HG03139 (cell line): ENCODE measurements around the gene CYB5D1.
"Not testable (repeated sequence)": the region's sequence is repeated elsewhere in the genome, so short reads cannot be mapped to it uniquely, and the experiment has no call there.

Source experiments
- ATAC-seq: cut with Tn5 transposase; IDR thresholded peaks from one replicate; pipeline ENCODE4 v1.9.1; 2021; ENCODE audit not compliant: unreplicated experiment

CYB5D1 gene, protein sequence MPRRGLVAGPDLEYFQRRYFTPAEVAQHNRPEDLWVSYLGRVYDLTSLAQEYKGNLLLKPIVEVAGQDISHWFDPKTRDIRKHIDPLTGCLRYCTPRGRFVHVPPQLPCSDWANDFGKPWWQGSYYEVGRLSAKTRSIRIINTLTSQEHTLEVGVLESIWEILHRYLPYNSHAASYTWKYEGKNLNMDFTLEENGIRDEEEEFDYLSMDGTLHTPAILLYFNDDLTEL

DNA sequence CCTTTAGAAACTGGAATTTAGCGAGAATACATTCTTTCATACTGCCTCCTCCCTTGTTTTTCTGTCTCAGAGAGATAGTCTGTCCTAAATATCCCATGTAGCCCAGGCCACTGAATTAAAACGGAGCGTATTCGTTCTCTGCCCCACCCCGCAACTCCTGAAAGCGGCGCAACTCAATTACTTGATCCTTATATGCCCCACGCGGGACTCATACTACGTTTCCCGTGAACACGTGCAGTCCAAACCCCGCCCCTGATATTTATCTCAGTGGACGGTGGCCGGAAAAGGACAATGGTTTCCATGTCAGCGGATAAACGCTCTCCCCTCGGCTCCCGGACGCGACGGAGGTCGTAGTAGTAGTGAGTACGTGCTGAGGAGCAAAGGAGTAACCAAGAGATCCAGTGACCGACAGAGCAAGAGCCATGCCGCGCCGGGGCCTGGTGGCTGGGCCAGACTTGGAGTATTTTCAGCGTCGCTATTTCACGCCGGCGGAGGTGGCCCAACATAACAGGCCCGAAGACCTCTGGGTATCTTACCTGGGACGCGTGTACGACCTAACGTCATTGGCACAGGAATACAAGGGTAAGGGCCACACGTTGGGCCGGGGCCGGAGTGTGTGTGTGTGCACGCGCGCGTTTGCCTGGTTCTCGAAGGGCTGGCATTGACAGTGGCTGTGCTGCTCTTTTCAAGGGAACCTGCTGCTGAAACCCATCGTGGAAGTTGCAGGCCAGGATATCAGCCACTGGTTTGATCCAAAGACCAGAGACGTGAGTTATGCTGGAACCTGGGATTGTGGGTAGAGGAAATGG, at the start of gene CYB5D1:
Gene CYB5D1 (plus strand): TSS at position 291 of the 809 bp plus-strand sequence. CDS start 132 bp downstream, at position 423.
- peak; percentile 30 for ATAC-seq

DNA sequence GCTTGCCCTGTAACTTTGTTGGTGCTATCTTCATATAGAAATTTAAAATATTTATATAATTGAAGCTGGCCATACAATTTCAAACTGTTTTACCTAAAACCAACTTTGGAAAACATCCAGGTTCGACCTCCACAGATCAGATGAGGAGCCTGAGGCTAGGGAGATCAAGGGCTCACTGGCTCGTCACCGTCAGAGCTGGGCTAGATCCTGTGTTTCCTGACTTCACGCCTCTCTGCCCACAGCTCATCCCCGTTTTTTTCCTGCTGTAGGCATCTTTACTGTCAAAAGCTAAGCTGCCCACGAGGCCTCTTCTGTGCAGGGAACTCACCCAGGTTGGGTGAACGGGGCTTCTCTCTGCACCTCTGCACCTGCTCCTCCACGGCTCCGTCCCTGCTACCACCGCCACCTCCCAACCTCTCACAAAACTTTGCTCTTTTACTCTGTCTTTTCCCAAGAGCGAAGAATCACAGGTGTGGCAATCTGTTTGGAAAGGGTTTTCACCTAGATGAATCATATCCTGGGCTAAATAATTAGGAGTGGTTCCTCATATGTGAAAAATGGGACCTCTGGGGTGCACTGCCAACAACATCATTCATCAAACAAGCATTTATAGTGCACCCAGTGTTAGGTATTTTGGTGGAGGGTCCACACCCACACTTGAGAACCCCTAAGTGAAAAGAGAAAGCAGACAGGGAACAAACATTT, 48.6 kb upstream of the CYB5D1 start:
- ATAC-seq: no peak

DNA sequence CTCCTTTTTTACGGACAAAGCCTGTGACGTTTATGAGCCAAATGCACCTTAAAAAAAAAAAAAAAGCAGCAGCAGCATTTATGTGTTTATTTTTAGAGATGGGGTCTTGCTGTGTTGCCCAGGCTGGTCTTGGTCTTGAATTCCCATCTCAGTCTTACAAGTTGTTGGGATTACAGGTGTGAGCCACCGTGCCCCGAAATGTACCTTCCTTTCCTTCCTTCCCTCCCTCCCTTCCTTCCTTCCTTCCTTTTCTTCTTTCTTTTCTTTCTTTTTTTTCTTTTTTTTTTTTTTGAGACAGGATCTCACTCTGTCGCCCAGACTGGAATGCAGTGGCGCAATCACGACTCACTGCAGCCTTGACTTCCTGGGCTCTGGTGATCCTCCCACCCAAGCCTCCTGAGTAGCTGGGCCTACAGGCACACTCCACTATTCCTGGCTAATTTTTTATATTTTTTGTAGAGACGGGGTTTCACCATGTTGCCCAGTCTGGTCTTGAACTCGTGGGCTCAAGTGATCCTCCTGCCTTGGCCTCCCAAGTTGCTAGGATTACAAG, 47.9 kb upstream of the CYB5D1 start:
- not testable (repeated sequence) for ATAC-seq

- no peak for ATAC-seq
Observed at GRCh38 chr17:7811251-7811650, 46.6 kb upstream of the CYB5D1 start.

DNA sequence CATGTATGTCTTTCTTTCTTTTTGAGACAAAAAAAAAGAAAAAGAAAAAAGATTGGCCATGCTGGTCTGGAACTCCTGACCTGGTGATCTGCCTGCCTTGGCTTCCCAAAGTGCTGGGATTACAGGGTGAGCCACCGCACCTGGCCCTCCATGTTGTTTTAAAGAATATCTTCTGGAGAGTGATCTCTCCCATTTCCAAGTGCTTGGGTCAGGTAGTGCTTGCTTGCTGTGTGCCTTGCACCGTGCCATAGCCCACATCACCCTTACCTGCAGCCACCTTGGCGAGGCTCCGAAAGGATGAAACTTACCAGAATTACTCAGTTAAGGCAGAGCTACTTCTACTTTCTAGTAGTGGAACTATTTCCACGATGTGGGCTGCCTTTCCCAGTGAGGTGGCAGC, 42.8 kb upstream of the CYB5D1 start:
- no peak for ATAC-seq

DNA sequence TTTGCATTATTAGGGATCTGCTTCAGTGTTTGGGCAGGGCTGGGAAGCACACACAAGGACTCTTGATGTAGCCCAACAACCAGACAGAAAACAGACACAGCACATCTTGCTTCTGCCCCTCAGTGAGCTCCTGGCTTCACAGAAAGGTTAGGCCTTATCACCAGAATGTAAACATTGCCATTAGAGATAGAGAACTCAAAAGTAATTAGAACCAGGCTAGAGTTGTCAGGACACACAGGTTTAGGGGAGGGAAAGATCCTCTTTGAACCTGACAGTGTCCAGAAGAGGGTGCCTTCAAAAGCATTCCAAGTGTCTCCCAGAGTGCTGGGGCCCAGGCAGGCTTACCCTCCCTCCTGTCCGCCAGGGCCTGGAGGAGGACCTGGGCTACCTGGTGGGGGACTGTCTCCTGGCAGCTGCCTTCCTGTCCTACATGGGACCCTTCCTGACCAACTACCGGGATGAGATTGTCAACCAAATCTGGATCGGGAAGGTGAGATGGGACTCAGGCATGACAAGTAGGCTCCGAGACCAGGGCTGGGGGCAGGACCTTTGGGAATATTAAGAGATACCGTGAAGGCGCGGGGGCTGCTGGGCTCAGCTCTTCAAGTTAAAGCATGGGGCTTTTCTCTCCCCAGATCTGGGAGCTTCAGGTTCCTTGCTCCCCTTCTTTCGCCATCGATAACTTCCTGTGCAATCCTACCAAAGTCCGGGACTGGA, 40.7 kb upstream of the CYB5D1 start:
- no peak for ATAC-seq

DNA sequence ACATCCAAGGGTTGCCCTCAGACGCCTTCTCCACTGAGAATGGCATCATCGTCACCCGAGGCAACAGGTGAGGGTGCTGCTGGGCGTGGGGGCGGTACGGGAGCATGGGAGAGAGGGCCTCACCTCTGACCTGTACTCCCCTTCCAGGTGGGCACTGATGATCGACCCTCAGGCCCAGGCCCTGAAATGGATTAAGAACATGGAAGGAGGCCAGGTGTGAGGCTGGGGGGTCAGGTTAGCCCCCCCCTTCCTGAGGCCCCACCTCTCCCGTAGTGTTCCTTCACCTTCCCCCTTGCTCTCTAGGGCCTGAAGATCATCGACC, 40.2 kb upstream of the CYB5D1 start:
- ATAC-seq: no peak

DNA sequence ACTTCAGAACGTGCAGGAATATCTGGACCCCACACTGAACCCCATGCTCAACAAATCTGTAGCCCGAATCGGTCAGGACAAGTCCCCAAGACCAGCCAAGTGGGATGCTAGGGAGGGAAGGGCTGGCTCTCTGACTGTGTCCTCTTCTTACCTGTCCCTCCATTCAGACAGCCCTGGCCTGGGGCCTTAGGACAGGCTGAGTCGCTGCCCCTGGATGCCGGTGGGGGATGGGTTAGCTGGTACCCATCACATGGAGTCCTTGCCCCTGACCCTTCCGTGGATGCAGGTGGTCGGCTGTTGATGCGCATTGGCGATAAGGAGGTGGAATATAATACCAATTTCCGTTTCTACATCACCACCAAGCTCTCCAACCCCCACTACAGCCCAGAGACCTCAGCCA, 39.8 kb upstream of the CYB5D1 start:
- ATAC-seq: no peak

- no peak for ATAC-seq
Observed at GRCh38 chr17:7818746-7819645, 38.8 kb upstream of the CYB5D1 start.

DNA sequence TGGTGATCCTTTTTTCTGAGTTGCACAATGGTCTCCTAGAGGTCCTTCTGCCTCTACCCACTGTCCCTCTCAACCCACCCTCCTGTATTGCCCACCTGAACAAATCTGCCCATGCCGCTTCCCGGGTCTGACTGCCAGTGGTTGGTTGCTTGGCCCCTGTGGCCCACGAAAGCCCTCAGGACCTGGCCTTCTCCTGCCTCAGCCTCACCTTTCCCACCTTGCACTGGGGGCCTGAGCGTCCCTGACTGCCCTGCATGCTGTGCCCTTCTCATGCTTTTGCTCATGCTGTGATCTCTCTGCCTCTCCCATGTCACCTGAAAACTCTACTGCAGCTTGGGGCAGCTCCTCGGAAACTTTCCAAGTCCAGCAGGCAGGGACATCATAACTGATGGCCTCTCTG, 37.6 kb upstream of the CYB5D1 start:
- ATAC-seq: no peak

DNA sequence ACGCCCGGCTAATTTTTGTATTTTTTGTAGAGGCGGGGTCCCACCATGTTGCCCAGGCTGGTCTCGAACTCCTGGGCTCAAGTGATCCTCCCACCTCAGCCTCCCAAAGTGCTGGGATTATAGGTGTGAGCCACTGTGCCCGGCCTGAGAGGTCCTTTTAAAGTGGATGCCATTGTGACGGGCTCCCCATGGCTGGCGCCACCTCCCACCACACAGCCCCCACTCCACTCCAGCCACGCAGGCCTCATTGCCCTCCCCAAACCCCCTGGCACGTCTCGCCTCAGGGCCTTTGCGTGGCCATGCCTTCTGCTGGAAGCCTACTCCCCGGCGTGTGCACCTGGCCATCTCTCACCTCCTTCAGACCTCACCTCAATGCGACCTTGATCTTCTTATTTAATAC, 35.7 kb upstream of the CYB5D1 start:
- no peak for ATAC-seq

DNA sequence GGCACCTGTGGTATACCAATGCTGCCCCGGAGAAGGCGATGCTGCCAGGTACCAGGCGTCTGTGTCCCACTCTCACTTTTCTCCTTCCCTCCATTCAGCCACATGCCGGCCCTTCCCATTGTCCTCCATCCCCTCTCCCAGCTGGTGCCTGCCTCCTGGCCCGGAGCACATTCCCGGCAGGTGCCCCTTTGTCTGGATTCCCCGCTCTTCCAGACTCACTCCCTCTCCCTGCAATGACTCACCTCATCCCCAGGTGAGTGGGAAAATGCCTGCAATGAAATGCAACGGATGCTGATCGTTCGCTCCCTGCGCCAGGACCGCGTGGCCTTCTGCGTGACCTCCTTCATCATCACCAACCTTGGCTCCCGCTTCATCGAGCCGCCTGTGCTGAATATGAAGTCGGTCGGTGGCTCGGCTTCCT, 34.2 kb upstream of the CYB5D1 start:
- no peak for ATAC-seq

DNA sequence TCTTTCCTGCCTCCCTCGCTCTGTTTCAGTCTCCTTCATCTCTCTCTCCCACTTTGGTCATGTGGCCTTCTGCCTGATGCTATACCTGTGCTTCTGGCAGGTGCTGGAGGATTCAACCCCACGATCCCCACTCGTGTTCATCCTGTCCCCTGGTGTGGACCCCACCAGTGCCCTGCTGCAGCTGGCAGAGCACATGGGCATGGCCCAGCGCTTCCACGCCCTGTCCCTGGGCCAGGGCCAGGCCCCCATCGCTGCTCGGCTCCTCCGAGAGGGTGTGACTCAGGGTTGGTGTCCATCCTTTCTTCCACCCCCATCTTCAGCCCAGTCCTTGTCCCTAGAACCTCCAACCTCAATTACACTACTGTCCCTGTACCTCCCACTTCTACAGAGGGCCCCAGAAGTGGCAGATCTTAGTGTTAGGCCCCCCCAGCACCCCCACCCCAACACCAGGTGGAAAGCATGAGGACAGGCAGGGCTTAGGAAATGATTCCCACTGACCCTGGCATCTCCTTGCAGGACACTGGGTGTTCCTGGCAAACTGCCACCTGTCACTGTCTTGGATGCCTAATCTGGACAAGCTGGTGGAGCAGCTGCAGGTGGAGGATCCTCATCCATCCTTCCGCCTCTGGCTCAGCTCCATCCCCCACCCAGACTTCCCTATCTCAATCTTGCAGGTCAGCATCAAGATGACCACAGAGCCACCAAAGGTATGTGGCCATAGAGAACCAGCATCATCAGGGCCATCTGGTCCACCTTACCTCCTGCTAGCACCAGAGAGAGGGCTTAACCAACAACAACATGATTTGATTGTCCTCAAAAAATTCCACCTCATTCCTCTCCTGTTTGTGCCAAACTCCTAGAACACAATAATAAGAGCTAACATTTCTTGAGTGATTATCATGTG, 33.5 kb upstream of the CYB5D1 start:
- no peak for ATAC-seq

DNA sequence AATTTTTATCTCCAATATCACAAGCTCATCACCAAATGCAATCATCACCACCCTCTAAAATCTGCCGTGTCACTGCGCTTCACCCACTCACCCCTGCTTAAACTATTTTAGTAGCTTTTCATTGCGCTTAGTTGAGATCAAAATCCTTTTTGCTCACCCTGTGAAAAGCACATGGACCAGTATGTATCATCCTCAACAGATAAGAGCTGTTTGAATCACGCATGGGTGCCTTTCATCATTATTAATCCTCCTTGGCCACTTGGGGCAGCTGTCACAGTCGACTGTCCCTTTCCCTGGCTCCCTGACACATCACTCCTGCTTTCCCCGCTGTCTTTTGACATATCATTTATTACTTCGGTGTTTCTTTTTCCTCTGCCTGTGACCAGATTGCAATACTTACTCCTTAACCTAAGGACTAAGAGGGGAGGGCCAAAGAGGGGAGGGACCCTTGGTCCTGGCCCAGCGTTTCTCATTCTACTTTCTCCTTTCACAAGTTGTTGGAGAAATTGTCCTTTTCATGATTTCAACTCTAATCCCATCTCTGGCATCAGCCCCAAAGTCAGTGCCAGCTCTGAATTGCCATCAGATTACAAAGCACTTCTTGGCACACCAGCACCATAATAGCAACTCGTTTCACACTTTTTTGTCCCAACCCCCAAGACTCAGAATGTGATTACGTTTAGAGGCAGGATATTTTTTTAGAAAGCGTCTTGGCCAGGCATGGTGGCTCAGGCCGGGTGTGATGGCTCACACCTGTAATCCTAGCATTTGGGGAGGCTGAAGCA, 32.4 kb upstream of the CYB5D1 start:
- no peak for ATAC-seq

DNA sequence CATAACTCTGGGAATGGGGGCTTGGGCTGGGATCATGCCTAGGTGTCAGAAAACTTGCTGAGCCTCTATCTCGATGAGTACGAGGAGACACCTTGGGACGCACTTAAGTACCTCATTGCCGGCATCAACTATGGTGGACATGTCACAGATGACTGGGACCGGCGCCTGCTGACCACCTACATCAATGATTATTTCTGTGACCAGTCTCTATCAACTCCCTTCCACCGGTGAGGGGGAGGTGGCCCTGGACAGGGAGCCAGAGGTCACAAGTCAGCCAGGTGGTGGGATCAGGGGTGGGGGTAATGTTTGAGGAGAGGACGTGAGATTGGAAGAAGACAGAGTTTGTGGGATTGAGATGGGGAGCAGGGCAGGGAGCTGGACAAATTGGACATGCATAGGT, 27.2 kb upstream of the CYB5D1 start:
- ATAC-seq: no peak

DNA sequence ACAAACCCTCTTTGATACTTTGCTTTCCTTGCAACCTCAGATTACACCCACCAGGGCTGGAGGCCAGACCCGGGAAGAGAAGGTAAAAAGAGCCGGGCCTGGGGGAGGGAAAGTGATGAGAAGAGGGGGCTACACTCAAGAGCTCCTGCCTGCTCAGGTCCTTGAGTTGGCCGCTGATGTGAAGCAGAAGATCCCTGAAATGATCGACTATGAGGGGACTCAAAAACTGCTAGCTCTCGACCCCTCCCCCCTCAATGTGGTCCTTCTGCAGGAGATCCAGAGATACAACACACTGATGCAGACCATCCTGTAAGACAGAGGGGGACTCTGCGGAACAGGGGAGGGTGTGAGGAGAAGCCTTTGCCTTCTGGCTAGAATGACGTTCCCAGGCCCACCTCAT, 26.6 kb upstream of the CYB5D1 start:
- ATAC-seq: no peak

DNA sequence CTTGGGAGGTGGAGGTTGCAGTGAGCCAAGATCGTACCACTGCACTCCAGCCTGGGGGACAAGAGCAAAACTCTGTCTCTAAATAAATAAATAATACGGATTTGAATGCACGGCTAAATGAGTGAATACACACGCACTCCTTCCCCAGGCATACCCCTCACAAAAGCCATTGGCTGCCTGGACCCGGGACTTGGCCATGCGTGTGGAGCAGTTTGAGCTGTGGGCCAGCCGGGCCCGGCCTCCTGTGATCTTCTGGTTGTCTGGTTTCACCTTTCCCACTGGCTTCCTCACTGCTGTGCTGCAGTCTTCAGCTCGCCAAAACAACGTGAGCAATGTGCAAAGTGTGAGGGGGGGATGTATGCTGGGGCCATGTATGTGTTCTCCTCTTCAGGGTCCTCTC, 25.4 kb upstream of the CYB5D1 start:
- ATAC-seq: no peak

GRCh38 chr17:7833011-7833794, 24.6 kb upstream of the CYB5D1 start:
- no peak for ATAC-seq
